GM23338 (cell line): ENCODE measurements around the gene ATG2B. TPM values are rescaled to one million over a fixed set of nuclear protein-coding genes. Genes with fewer than 3 reads are reported as not detected.
A peak's percentile ranks its signal among the peaks of the same experiment; 100 is the strongest.

Experiments
- ATAC-seq: fragments of 200-7000 bp; cut with Tn5 transposase; 3 replicates; pipeline ENCODE4 v1.9.1; 2020
- DNase-seq: peaks from one replicate; pipeline ENCODE4 v3.0.0-alpha.2; 2015; ENCODE audit warnings: low spot score
- H2AFZ ChIP-seq: fragments of 200-600 bp; sonication (generic); 2 replicates; pipeline ENCODE4 v1.8.0; 2016; ENCODE audit warnings: antibody characterized with exemption, mild to moderate bottlenecking, moderate library complexity
- H3F3A ChIP-seq: fragments of 200-600 bp; sonication (generic); replicated peaks from 2 replicates; pipeline ENCODE4 v1.8.0; 2017; ENCODE audit warnings: antibody characterized with exemption, mixed run types, low read depth
- H3K27ac ChIP-seq: fragments of 200-600 bp; sonication (generic); 2 replicates; pipeline ENCODE4 v1.6.1; 2016; ENCODE audit warnings: low read depth
- H3K27me3 ChIP-seq: fragments of 200-600 bp; sonication (generic); 2 replicates; pipeline ENCODE4 v1.8.0; 2016; ENCODE audit warnings: mild to moderate bottlenecking, mixed run types, moderate library complexity; ENCODE audit not compliant: insufficient read depth
- H3K36me3 ChIP-seq: fragments of 200-600 bp; sonication (generic); 2 replicates; pipeline ENCODE4 v1.8.0; 2016; ENCODE audit warnings: mild to moderate bottlenecking; ENCODE audit not compliant: insufficient read depth
- H3K4me1 ChIP-seq: fragments of 200-600 bp; sonication (generic); 2 replicates; pipeline ENCODE4 v1.8.0; 2016; ENCODE audit warnings: mild to moderate bottlenecking, moderate library complexity; ENCODE audit not compliant: insufficient read depth
- H3K4me2 ChIP-seq: fragments of 200-600 bp; sonication (generic); 2 replicates; pipeline ENCODE4 v1.7.1; 2017; ENCODE audit warnings: mixed run types
- H3K4me3 ChIP-seq: fragments of 200-600 bp; sonication (generic); 2 replicates; pipeline ENCODE4 v1.6.1; 2016; ENCODE audit warnings: mixed run types
- H3K79me2 ChIP-seq: fragments of 200-600 bp; sonication (generic); replicated peaks from 2 replicates; pipeline ENCODE4 v1.8.0; 2017; ENCODE audit warnings: mild to moderate bottlenecking; ENCODE audit not compliant: insufficient read depth
- H3K9me2 ChIP-seq: fragments of 200-600 bp; sonication (generic); 2 replicates; pipeline ENCODE4 v1.8.0; 2017; ENCODE audit not compliant: insufficient read depth
- H4K20me1 ChIP-seq: fragments of 200-600 bp; sonication (generic); replicated peaks from 2 replicates; pipeline ENCODE4 v1.8.0; 2017; ENCODE audit warnings: mild to moderate bottlenecking; ENCODE audit not compliant: insufficient read depth
- H3K27ac Mint-ChIP-seq: 2 replicates; pipeline ENCODE4 v1.8.0; 2020; ENCODE audit warnings: inconsistent platforms, mild to moderate bottlenecking, moderate library complexity, mixed read lengths
- H3K27me3 Mint-ChIP-seq: 3 replicates; pipeline ENCODE4 v1.8.0; 2022; ENCODE audit warnings: low read depth, mild to moderate bottlenecking, moderate library complexity, mixed read lengths, inconsistent platforms; ENCODE audit not compliant: insufficient read depth, poor library complexity
- H3K36me3 Mint-ChIP-seq: 3 replicates; pipeline ENCODE4 v1.8.0; 2021; ENCODE audit warnings: low read depth, mild to moderate bottlenecking, inconsistent platforms, moderate library complexity, mixed read lengths
- H3K4me1 Mint-ChIP-seq: 3 replicates; pipeline ENCODE4 v1.8.0; 2020; ENCODE audit warnings: mild to moderate bottlenecking, inconsistent platforms, mixed read lengths
- H3K4me3 Mint-ChIP-seq: 3 replicates; pipeline ENCODE4 v1.8.0; 2021; ENCODE audit warnings: moderate library complexity, mild to moderate bottlenecking, inconsistent platforms, mixed read lengths
- H3K9me3 Mint-ChIP-seq: 3 replicates; pipeline ENCODE4 v1.8.0; 2020; ENCODE audit warnings: moderate library complexity, mild to moderate bottlenecking, inconsistent platforms, mixed read lengths
- CREB1 ChIP-seq: fragments of 250-450 bp; sonication (Bioruptor Pico); IDR thresholded peaks from 2 replicates; pipeline ENCODE4 v1.5.0; 2020; ENCODE audit warnings: low read depth, mild to moderate bottlenecking, moderate library complexity
- EZH2phosphoT487 ChIP-seq: fragments of 200-600 bp; sonication (generic); IDR thresholded peaks from one replicate; pipeline ENCODE4 v1.8.1; 2018; ENCODE audit warnings: antibody characterized with exemption; ENCODE audit not compliant: unreplicated experiment
- JUNB ChIP-seq: IDR thresholded peaks from one replicate; pipeline ENCODE4 v1.6.1; 2016; ENCODE audit warnings: antibody characterized with exemption; ENCODE audit not compliant: unreplicated experiment
- NANOG ChIP-seq: IDR thresholded peaks from 2 replicates; pipeline ENCODE4 v1.6.1; 2016; ENCODE audit warnings: antibody characterized with exemption, borderline replicate concordance
- POLR2AphosphoS5 ChIP-seq: IDR thresholded peaks from 2 replicates; pipeline ENCODE4 v1.6.1; 2016; ENCODE audit warnings: antibody characterized with exemption, low read depth
- STAT1 ChIP-seq: IDR thresholded peaks from one replicate; pipeline ENCODE4 v1.6.1; 2016; ENCODE audit warnings: antibody characterized with exemption; ENCODE audit not compliant: unreplicated experiment
- ZNF114 ChIP-seq: fragments of 250-450 bp; sonication (Bioruptor Pico); IDR thresholded peaks from 2 replicates; pipeline ENCODE4 v1.5.0; 2020; ENCODE audit warnings: mild to moderate bottlenecking, moderate library complexity
- ZNF331 ChIP-seq: fragments of 250-450 bp; sonication (Bioruptor Pico); IDR thresholded peaks from 2 replicates; pipeline ENCODE4 v1.5.0; 2020; ENCODE audit warnings: low read depth, mild to moderate bottlenecking, moderate library complexity
- polyA plus RNA-seq: library from polyadenylated mRNA; unstranded; fragments of >200 nt; fragmentation: Nextera tagmentation; extraction: Ambion mirVana; gene quantifications from 2 replicates; pipeline ENCODE4 v1.2.1, GENCODE V29; 2016
- total RNA-seq: library from RNA; depleted of rRNA; stranded (reverse); fragments of >200 nt; shearing (Covaris generic); gene quantifications from 2 replicates; pipeline ENCODE4 v1.2.3, GENCODE V29; 2014
- TF ChIP-seq, protein P1 (sequence below), 2 experiments: fragments of 200-600 bp in 1 of 2; sonication (generic) in 1 of 2; conservative IDR thresholded peaks; 2 replicates each; pipeline versions ENCODE4 v1.5.1 to v1.6.1; 2016 to 2017; ENCODE audit warnings: antibody characterized with exemption in 2 of 2, low read depth in 2 of 2, mild to moderate bottlenecking in 2 of 2, moderate library complexity in 1 of 2
- TF ChIP-seq, protein P2 (sequence below): IDR thresholded peaks from one replicate; pipeline ENCODE4 v1.6.1; 2018; ENCODE audit warnings: antibody characterized with exemption; ENCODE audit not compliant: unreplicated experiment
- TF ChIP-seq, protein P3 (sequence below): fragments of 250-450 bp; sonication (Bioruptor Pico); IDR thresholded peaks from 2 replicates; pipeline ENCODE4 v1.5.0; 2020; ENCODE audit warnings: mild to moderate bottlenecking, moderate library complexity

ATG2B gene
- total and polyA plus RNA-seq, 2 experiments from 2014 or later: 3.8 to 15.4 TPM

DNA sequence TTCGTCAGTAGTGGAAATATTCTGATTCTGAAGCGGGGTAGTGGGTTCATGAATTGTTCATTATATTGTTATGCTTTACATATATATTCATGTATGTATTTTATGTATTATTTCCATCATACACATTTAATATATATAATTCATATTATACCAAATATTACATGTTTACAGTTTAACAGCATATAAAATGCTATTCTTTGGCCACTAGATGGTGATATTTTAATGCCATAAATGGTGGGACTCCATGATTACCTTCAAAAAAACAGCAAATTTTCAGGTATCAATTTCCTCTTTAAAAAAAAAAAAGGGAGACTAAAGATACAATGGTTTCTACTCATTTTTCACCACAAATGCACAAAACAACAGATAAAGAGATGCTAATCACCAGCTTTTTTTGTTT lies 66.1 kb downstream of the ATG2B start:
- no peak overlapping the region for H3K4me3 Mint-ChIP-seq
- H3K79me2 ChIP-seq: no peaks in the 10 kb centered on the region
- H3F3A ChIP-seq: no peaks in the 10 kb centered on the region
- TF ChIP-seq ZNF331 (CRISPR knock-in tag): no peak
- TF ChIP-seq, protein P1, sequence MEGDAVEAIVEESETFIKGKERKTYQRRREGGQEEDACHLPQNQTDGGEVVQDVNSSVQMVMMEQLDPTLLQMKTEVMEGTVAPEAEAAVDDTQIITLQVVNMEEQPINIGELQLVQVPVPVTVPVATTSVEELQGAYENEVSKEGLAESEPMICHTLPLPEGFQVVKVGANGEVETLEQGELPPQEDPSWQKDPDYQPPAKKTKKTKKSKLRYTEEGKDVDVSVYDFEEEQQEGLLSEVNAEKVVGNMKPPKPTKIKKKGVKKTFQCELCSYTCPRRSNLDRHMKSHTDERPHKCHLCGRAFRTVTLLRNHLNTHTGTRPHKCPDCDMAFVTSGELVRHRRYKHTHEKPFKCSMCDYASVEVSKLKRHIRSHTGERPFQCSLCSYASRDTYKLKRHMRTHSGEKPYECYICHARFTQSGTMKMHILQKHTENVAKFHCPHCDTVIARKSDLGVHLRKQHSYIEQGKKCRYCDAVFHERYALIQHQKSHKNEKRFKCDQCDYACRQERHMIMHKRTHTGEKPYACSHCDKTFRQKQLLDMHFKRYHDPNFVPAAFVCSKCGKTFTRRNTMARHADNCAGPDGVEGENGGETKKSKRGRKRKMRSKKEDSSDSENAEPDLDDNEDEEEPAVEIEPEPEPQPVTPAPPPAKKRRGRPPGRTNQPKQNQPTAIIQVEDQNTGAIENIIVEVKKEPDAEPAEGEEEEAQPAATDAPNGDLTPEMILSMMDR (conservative IDR thresholded peaks at IDR 0.05; ENCODE audit: low read depth in 2 of 2): peak in 1 of 2 experiments; percentile 53; a peak in 3 of 4 replicates
- H3K27me3 Mint-ChIP-seq: no peaks in the 10 kb centered on the region
- ATAC-seq (no peak), DNase-seq (peak; percentile 44)
- no peak overlapping the region for H3K4me2 ChIP-seq
- no peak overlapping the region for H3K4me3 ChIP-seq
- H2AFZ ChIP-seq: no peak overlapping the region
- H3K36me3 Mint-ChIP-seq: no peaks in the 10 kb centered on the region
- H3K36me3 ChIP-seq: no peaks in the 10 kb centered on the region
- H3K27me3 ChIP-seq: no peaks in the 10 kb centered on the region
- H3K27ac Mint-ChIP-seq: no peak overlapping the region
- H4K20me1 ChIP-seq: no peaks in the 10 kb centered on the region
- no peaks in the 10 kb centered on the region for H3K9me3 Mint-ChIP-seq
- peaks cover 6% of the 10 kb centered on the region; the same call in 2 of the 3 replicates for H3K4me1 Mint-ChIP-seq
- no peaks in the 10 kb centered on the region for H3K4me1 ChIP-seq
- no peaks in the 10 kb centered on the region for H3K9me2 ChIP-seq
- H3K27ac ChIP-seq: no peak overlapping the region

DNA sequence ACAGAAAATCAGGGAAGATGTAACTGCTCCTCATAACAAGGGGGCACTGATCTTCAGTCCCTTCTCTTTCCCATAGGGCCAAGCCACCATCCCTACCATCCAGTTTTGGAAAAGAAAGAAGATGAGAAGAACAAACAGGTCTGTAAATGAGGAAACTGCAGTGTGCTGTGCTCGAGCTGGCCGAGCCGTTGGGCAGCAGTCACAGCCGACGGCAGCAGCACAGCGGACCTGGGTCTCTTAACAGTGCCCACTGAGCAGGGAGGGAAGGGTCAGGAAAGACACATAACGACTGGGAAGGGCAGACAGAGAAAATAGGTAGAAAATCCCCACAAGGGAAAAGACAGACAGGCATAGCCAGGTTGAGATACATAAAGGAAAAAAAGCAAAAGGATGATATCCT lies 68.9 kb downstream of the ATG2B start:
- Histone ChIP-seq H3K27me3 (no peaks in the 10 kb centered on the region), H3K9me2 (no peaks in the 10 kb centered on the region), H4K20me1 (no peaks in the 10 kb centered on the region), H3K36me3 (peaks cover 3% of the 10 kb centered on the region; the same call in 1 of the 2 replicates), H3K4me3 (no peak overlapping the region), H3F3A (no peaks in the 10 kb centered on the region), H3K27ac (no peak overlapping the region), H3K4me1 (no peaks in the 10 kb centered on the region), H3K79me2 (no peaks in the 10 kb centered on the region), H3K4me2 (no peak overlapping the region), H2AFZ (no peak overlapping the region)
- H3K4me3 Mint-ChIP-seq: no peak overlapping the region
- H3K4me1 Mint-ChIP-seq: peaks cover 6% of the 10 kb centered on the region; the same call in 2 of the 3 replicates
- no peaks in the 10 kb centered on the region for H3K27me3 Mint-ChIP-seq
- H3K36me3 Mint-ChIP-seq: peaks cover 7% of the 10 kb centered on the region; the same call in 2 of the 3 replicates
- peak overlapping the region; percentile 14; the same call in 1 of the 2 replicates for H3K27ac Mint-ChIP-seq
- DNase-seq: no peak
- peak; percentile 32; the same call in 1 of the 3 replicates for ATAC-seq
- no peaks in the 10 kb centered on the region for H3K9me3 Mint-ChIP-seq
- TF ChIP-seq ZNF114 (CRISPR knock-in tag) (no peak), POLR2AphosphoS5 (no peak), ZNF331 (CRISPR knock-in tag) (no peak), CREB1 (CRISPR knock-in tag) (no peak), JUNB (no peak), EZH2phosphoT487 (no peak), NANOG (no peak), STAT1 (no peak)
- TF ChIP-seq, protein P2, sequence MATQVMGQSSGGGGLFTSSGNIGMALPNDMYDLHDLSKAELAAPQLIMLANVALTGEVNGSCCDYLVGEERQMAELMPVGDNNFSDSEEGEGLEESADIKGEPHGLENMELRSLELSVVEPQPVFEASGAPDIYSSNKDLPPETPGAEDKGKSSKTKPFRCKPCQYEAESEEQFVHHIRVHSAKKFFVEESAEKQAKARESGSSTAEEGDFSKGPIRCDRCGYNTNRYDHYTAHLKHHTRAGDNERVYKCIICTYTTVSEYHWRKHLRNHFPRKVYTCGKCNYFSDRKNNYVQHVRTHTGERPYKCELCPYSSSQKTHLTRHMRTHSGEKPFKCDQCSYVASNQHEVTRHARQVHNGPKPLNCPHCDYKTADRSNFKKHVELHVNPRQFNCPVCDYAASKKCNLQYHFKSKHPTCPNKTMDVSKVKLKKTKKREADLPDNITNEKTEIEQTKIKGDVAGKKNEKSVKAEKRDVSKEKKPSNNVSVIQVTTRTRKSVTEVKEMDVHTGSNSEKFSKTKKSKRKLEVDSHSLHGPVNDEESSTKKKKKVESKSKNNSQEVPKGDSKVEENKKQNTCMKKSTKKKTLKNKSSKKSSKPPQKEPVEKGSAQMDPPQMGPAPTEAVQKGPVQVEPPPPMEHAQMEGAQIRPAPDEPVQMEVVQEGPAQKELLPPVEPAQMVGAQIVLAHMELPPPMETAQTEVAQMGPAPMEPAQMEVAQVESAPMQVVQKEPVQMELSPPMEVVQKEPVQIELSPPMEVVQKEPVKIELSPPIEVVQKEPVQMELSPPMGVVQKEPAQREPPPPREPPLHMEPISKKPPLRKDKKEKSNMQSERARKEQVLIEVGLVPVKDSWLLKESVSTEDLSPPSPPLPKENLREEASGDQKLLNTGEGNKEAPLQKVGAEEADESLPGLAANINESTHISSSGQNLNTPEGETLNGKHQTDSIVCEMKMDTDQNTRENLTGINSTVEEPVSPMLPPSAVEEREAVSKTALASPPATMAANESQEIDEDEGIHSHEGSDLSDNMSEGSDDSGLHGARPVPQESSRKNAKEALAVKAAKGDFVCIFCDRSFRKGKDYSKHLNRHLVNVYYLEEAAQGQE: no peak
- TF ChIP-seq, protein P3, sequence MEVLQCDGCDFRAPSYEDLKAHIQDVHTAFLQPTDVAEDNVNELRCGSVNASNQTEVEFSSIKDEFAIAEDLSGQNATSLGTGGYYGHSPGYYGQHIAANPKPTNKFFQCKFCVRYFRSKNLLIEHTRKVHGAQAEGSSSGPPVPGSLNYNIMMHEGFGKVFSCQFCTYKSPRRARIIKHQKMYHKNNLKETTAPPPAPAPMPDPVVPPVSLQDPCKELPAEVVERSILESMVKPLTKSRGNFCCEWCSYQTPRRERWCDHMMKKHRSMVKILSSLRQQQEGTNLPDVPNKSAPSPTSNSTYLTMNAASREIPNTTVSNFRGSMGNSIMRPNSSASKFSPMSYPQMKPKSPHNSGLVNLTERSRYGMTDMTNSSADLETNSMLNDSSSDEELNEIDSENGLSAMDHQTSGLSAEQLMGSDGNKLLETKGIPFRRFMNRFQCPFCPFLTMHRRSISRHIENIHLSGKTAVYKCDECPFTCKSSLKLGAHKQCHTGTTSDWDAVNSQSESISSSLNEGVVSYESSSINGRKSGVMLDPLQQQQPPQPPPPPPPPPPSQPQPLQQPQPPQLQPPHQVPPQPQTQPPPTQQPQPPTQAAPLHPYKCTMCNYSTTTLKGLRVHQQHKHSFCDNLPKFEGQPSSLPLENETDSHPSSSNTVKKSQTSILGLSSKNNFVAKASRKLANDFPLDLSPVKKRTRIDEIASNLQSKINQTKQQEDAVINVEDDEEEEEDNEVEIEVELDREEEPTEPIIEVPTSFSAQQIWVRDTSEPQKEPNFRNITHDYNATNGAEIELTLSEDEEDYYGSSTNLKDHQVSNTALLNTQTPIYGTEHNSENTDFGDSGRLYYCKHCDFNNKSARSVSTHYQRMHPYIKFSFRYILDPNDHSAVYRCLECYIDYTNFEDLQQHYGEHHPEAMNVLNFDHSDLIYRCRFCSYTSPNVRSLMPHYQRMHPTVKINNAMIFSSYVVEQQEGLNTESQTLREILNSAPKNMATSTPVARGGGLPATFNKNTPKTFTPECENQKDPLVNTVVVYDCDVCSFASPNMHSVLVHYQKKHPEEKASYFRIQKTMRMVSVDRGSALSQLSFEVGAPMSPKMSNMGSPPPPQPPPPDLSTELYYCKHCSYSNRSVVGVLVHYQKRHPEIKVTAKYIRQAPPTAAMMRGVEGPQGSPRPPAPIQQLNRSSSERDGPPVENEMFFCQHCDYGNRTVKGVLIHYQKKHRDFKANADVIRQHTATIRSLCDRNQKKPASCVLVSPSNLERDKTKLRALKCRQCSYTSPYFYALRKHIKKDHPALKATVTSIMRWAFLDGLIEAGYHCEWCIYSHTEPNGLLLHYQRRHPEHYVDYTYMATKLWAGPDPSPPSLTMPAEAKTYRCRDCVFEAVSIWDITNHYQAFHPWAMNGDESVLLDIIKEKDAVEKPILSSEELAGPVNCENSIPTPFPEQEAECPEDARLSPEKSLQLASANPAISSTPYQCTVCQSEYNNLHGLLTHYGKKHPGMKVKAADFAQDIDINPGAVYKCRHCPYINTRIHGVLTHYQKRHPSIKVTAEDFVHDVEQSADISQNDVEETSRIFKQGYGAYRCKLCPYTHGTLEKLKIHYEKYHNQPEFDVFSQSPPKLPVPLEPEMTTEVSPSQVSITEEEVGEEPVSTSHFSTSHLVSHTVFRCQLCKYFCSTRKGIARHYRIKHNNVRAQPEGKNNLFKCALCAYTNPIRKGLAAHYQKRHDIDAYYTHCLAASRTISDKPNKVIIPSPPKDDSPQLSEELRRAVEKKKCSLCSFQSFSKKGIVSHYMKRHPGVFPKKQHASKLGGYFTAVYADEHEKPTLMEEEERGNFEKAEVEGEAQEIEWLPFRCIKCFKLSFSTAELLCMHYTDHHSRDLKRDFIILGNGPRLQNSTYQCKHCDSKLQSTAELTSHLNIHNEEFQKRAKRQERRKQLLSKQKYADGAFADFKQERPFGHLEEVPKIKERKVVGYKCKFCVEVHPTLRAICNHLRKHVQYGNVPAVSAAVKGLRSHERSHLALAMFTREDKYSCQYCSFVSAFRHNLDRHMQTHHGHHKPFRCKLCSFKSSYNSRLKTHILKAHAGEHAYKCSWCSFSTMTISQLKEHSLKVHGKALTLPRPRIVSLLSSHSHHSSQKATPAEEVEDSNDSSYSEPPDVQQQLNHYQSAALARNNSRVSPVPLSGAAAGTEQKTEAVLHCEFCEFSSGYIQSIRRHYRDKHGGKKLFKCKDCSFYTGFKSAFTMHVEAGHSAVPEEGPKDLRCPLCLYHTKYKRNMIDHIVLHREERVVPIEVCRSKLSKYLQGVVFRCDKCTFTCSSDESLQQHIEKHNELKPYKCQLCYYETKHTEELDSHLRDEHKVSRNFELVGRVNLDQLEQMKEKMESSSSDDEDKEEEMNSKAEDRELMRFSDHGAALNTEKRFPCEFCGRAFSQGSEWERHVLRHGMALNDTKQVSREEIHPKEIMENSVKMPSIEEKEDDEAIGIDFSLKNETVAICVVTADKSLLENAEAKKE (CRISPR knock-in tag): no peak
